ENCODE results near the gene PALLD.

PALLD gene

GRCh38 chr4:168773388-168774195, 276.7 kb downstream of the PALLD start:
- Histone ChIP-seq H3K27ac (no peak overlapping the region), H3K4me3 (no peak overlapping the region)
- DNase-seq (ENCODE audit: low spot score): no peak
- TF ChIP-seq, protein P1, sequence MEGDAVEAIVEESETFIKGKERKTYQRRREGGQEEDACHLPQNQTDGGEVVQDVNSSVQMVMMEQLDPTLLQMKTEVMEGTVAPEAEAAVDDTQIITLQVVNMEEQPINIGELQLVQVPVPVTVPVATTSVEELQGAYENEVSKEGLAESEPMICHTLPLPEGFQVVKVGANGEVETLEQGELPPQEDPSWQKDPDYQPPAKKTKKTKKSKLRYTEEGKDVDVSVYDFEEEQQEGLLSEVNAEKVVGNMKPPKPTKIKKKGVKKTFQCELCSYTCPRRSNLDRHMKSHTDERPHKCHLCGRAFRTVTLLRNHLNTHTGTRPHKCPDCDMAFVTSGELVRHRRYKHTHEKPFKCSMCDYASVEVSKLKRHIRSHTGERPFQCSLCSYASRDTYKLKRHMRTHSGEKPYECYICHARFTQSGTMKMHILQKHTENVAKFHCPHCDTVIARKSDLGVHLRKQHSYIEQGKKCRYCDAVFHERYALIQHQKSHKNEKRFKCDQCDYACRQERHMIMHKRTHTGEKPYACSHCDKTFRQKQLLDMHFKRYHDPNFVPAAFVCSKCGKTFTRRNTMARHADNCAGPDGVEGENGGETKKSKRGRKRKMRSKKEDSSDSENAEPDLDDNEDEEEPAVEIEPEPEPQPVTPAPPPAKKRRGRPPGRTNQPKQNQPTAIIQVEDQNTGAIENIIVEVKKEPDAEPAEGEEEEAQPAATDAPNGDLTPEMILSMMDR (IDR thresholded peaks at IDR 0.05): no peak

GRCh38 chr4:168776382-168776781, 279.5 kb downstream of the PALLD start:
- TF ChIP-seq, protein P1 (IDR thresholded peaks at IDR 0.05): no peak
- Histone ChIP-seq H3K27ac (no peak overlapping the region), H3K4me3 (no peak overlapping the region)
- no peak for DNase-seq (ENCODE audit: low spot score)

- TF ChIP-seq, protein P1 (IDR thresholded peaks at IDR 0.05): no peak
- H3K27ac ChIP-seq: no peak overlapping the region
- DNase-seq (ENCODE audit: low spot score): no peak
- H3K4me3 ChIP-seq: no peak overlapping the region
Measured at GRCh38 chr4:168777277-168777965, 280.6 kb downstream of the PALLD start.

GRCh38 chr4:168781341-168781740, 284.5 kb downstream of the PALLD start:
- peak; percentile 58 for DNase-seq (ENCODE audit: low spot score)
- TF ChIP-seq, protein P1 (IDR thresholded peaks at IDR 0.05): no peak
- H3K4me3 ChIP-seq: no peak overlapping the region
- no peak overlapping the region for H3K27ac ChIP-seq

- TF ChIP-seq, protein P1 (IDR thresholded peaks at IDR 0.05): no peak
- H3K27ac ChIP-seq: no peak overlapping the region
- no peak for DNase-seq (ENCODE audit: low spot score)
- H3K4me3 ChIP-seq: no peak overlapping the region
Measured at GRCh38 chr4:168781926-168782325, 285.1 kb downstream of the PALLD start.

GRCh38 chr4:168782439-168782838, 285.6 kb downstream of the PALLD start:
- no peak overlapping the region for H3K4me3 ChIP-seq
- TF ChIP-seq, protein P1 (IDR thresholded peaks at IDR 0.05): no peak
- DNase-seq (ENCODE audit: low spot score): peak; percentile 21
- no peak overlapping the region for H3K27ac ChIP-seq

Measured in coronary artery (tissue), 2 donors.